CD8-positive, alpha-beta memory T cell (primary cell): Measurements from ENCODE around the gene XRCC6. TPM values are rescaled to one million over a fixed set of nuclear protein-coding genes. Genes with fewer than 3 reads are reported as not detected.
"Not testable (repeated sequence)": the region's sequence is repeated elsewhere in the genome, so short reads cannot be mapped to it uniquely, and the experiment has no call there.

Experiments used
- CTCF ChIA-PET: fragments of 350-600 bp; sonication (Branson Sonifier 250); formaldehyde crosslinking; loops from one replicate; lab custom pipeline; 2021; ENCODE audit warnings: antibody characterized with exemption; lab: Charles Lee
- POLR2A ChIA-PET: fragments of 350-600 bp; sonication (Branson Sonifier 250); formaldehyde crosslinking; loops from one replicate; lab custom pipeline; 2021; ENCODE audit warnings: antibody characterized with exemption; lab: Charles Lee
- DNase-seq, 5 donors: peaks; one replicate each; pipeline versions ENCODE4 v3.0.0 to v3.0.0-alpha.2; 2020 to 2022; ENCODE audit warnings: mixed read lengths in 1 of 5
- H3K27ac ChIP-seq: one replicate; pipeline ENCODE4 v1.7.0; 2013; ENCODE audit warnings: low read depth, mild to moderate bottlenecking, low read length, moderate library complexity
- H3K27me3 ChIP-seq: 2 replicates; pipeline ENCODE4 v1.7.0; 2013; ENCODE audit warnings: low read length, mild to moderate bottlenecking; ENCODE audit not compliant: insufficient read depth, poor library complexity, severe bottlenecking
- H3K36me3 ChIP-seq: 2 replicates; pipeline ENCODE4 v1.7.0; 2013; ENCODE audit warnings: mild to moderate bottlenecking, low read length, moderate library complexity; ENCODE audit not compliant: insufficient read depth
- H3K4me1 ChIP-seq: 2 replicates; pipeline ENCODE4 v1.7.0; 2013; ENCODE audit warnings: mild to moderate bottlenecking, low read length, moderate library complexity; ENCODE audit not compliant: insufficient read depth
- H3K4me3 ChIP-seq: 2 replicates; pipeline ENCODE4 v1.7.0; 2013; ENCODE audit warnings: mild to moderate bottlenecking, low read length
- H3K9me3 ChIP-seq: 2 replicates; pipeline ENCODE4 v1.7.0; 2013; ENCODE audit warnings: mild to moderate bottlenecking, low read length
- H3K27ac Mint-ChIP-seq, 8 donors: one replicate each; pipeline ENCODE4 v1.8.0; 2020 to 2021; ENCODE audit warnings: mixed read lengths in 8 of 8, mild to moderate bottlenecking in 6 of 8, inconsistent platforms in 3 of 8, moderate library complexity in 3 of 8
- H3K27me3 Mint-ChIP-seq, 2 donors: one replicate each; pipeline ENCODE4 v1.8.0; 2020 to 2021; ENCODE audit warnings: mixed read lengths in 2 of 2, mild to moderate bottlenecking in 1 of 2, moderate library complexity in 1 of 2
- H3K36me3 Mint-ChIP-seq, 3 donors: one replicate each; pipeline ENCODE4 v1.8.0; 2020 to 2021; ENCODE audit warnings: mixed read lengths in 3 of 3, inconsistent platforms in 1 of 3, mild to moderate bottlenecking in 1 of 3
- H3K4me1 Mint-ChIP-seq, 3 donors: one replicate each; pipeline ENCODE4 v1.8.0; 2020 to 2021; ENCODE audit warnings: mixed read lengths in 3 of 3, inconsistent platforms in 1 of 3, mild to moderate bottlenecking in 1 of 3
- H3K4me3 Mint-ChIP-seq, 7 donors: one replicate each; pipeline ENCODE4 v1.8.0; 2020 to 2021; ENCODE audit warnings: mixed read lengths in 7 of 7, mild to moderate bottlenecking in 6 of 7, moderate library complexity in 4 of 7, inconsistent platforms in 2 of 7
- H3K9me3 Mint-ChIP-seq, 5 donors: one replicate each; pipeline ENCODE4 v1.8.0; 2020 to 2022; ENCODE audit warnings: mixed read lengths in 5 of 5, mild to moderate bottlenecking in 3 of 5, moderate library complexity in 2 of 5, inconsistent platforms in 1 of 5
- polyA plus RNA-seq: library from polyadenylated mRNA; unstranded; fragments of 300-500 nt; fragmentation: Illumina TruSeq; gene quantifications from one replicate; pipeline ENCODE4 v1.2.3, GENCODE V29; 2021
- total RNA-seq, 2 experiments: library from RNA; stranded (reverse); gene quantifications; one replicate each; pipeline ENCODE4 v1.2.3, GENCODE V29; 2021

Gene XRCC6
- total and polyA plus RNA-seq, 3 experiments from 2014 or later = 447 to 456 (median 453) TPM

GRCh38 chr22:41676134-41676533, 55.0 kb downstream of the XRCC6 start:
- H3K9me3 Mint-ChIP-seq = no peaks in the 10 kb centered on the region
- CTCF ChIA-PET = interaction anchor here (1.5 to 3.7 kb wide), 2 partner anchors 9 to 21 kb away, joined by 3 to 28 read pairs; no protein-coding TSS in a partner anchor
- Histone ChIP-seq H3K9me3 (no peaks in the 10 kb centered on the region), H3K4me1 (peaks cover 4% of the 10 kb centered on the region), H3K36me3 (peaks cover 37% of the 10 kb centered on the region), H3K27ac (no peak overlapping the region), H3K4me3 (no peak overlapping the region), H3K27me3 (no peaks in the 10 kb centered on the region)
- no peaks in the 10 kb centered on the region for H3K27me3 Mint-ChIP-seq
- H3K36me3 Mint-ChIP-seq = peaks cover 4 to 72% (median 16%) of the 10 kb centered on the region in 3 donors
- H3K4me3 Mint-ChIP-seq = no peak overlapping the region
- H3K27ac Mint-ChIP-seq = peak overlapping the region in 1 of 8 donors; percentile 21
- DNase-seq = no peak
- peaks cover 12 to 47% (median 37%) of the 10 kb centered on the region in 3 donors for H3K4me1 Mint-ChIP-seq
- POLR2A ChIA-PET = no interaction called here

- H3K4me1 Mint-ChIP-seq = peaks cover 21 to 61% (median 43%) of the 10 kb centered on the region in 3 donors
These were observed 60.5 kb downstream of the XRCC6 start for GRCh38 chr22:41681616-41682015.

GRCh38 chr22:41682033-41682807, 61.1 kb downstream of the XRCC6 start:
- peak; percentile 76 to 90 (median 81) for DNase-seq
- no peaks in the 10 kb centered on the region for H3K27me3 ChIP-seq
- peaks cover 11% of the 10 kb centered on the region for H3K4me1 ChIP-seq
- peak overlapping the region; percentile 85 for H3K27ac ChIP-seq
- H3K9me3 ChIP-seq = no peaks in the 10 kb centered on the region
- CTCF ChIA-PET = interaction anchor here (1.1 to 2.8 kb wide), 3 partner anchors 15 to 17 kb away, joined by 3 to 14 read pairs (median 4); no protein-coding TSS in a partner anchor
- peaks cover 6 to 34% (median 11%) of the 10 kb centered on the region in 3 donors for H3K36me3 Mint-ChIP-seq
- peaks cover 0 to 3% (median 0%) of the 10 kb centered on the region in 5 donors for H3K9me3 Mint-ChIP-seq
- peaks cover 27% of the 10 kb centered on the region for H3K36me3 ChIP-seq
- peaks cover 0 to 2% of the 10 kb centered on the region in 2 donors for H3K27me3 Mint-ChIP-seq
- H3K4me3 ChIP-seq = peak overlapping the region; percentile 73
- H3K27ac Mint-ChIP-seq = peak overlapping the region; percentile 98 to 100 (median 100)
- POLR2A ChIA-PET = no interaction called here
- H3K4me1 Mint-ChIP-seq = peaks cover 23 to 61% (median 43%) of the 10 kb centered on the region in 3 donors
- peak overlapping the region; percentile 94 to 99 (median 99) for H3K4me3 Mint-ChIP-seq

More at GRCh38 chr22:41681616-41682015, 60.5 kb downstream of the XRCC6 start:
- Mint-ChIP-seq H3K27me3 (peaks cover 0 to 2% of the 10 kb centered on the region in 2 donors), H3K27ac (peak overlapping the region in 7 of 8 donors; percentile 98 to 100 (median 100)), H3K9me3 (peaks cover 0 to 3% (median 0%) of the 10 kb centered on the region in 5 donors), H3K4me3 (peak overlapping the region; percentile 94 to 99 (median 99)), H3K36me3 (peaks cover 6 to 38% (median 13%) of the 10 kb centered on the region in 3 donors)
- CTCF ChIA-PET = interaction anchor here (1.1 to 2.8 kb wide), 3 partner anchors 14 to 16 kb away, joined by 3 to 14 read pairs (median 4); no protein-coding TSS in a partner anchor
- H3K36me3 ChIP-seq = peaks cover 27% of the 10 kb centered on the region
- DNase-seq = no peak
- H3K27me3 ChIP-seq = no peaks in the 10 kb centered on the region
- peak overlapping the region; percentile 85 for H3K27ac ChIP-seq
- peaks cover 7% of the 10 kb centered on the region for H3K4me1 ChIP-seq
- POLR2A ChIA-PET = no interaction called here
- peak overlapping the region; percentile 73 for H3K4me3 ChIP-seq
- H3K9me3 ChIP-seq = no peaks in the 10 kb centered on the region

- Mint-ChIP-seq H3K36me3 (peaks cover 3 to 35% (median 8%) of the 10 kb centered on the region in 3 donors), H3K27me3 (peaks cover 0 to 2% of the 10 kb centered on the region in 2 donors), H3K9me3 (peaks cover 0 to 3% (median 0%) of the 10 kb centered on the region in 5 donors), H3K4me1 (peaks cover 29 to 65% (median 46%) of the 10 kb centered on the region in 3 donors), H3K4me3 (peak overlapping the region; percentile 9 to 99 (median 99)), H3K27ac (peak overlapping the region; percentile 98 to 100 (median 100))
- no peaks in the 10 kb centered on the region for H3K27me3 ChIP-seq
- ChIA-PET CTCF (interaction anchor here (1.4 kb wide), 1 partner anchor 18 kb away, joined by 3 read pairs; no protein-coding TSS in a partner anchor), POLR2A (no interaction called here)
- H3K36me3 ChIP-seq = peaks cover 27% of the 10 kb centered on the region
- H3K9me3 ChIP-seq = no peaks in the 10 kb centered on the region
- H3K4me3 ChIP-seq = no peak overlapping the region
- DNase-seq = no peak
- peaks cover 19% of the 10 kb centered on the region for H3K4me1 ChIP-seq
- H3K27ac ChIP-seq = peak overlapping the region; percentile 85
These were observed 62.0 kb downstream of the XRCC6 start for GRCh38 chr22:41683052-41683451.

- peaks cover 0 to 2% of the 10 kb centered on the region in 2 donors for H3K27me3 Mint-ChIP-seq
- H3K4me1 Mint-ChIP-seq = peaks cover 31 to 62% (median 51%) of the 10 kb centered on the region in 3 donors
- no peak overlapping the region for H3K4me3 ChIP-seq
- H3K27me3 ChIP-seq = no peaks in the 10 kb centered on the region
- peaks cover 20% of the 10 kb centered on the region for H3K4me1 ChIP-seq
- DNase-seq = no peak
- no peaks in the 10 kb centered on the region for H3K9me3 ChIP-seq
- POLR2A ChIA-PET = no interaction called here
- peaks cover 3 to 34% (median 4%) of the 10 kb centered on the region in 3 donors for H3K36me3 Mint-ChIP-seq
- peak overlapping the region in 3 of 7 donors; percentile 34 to 99 (median 99) for H3K4me3 Mint-ChIP-seq
- no peak overlapping the region for H3K27ac ChIP-seq
- CTCF ChIA-PET = interaction anchor here (1.4 to 2.3 kb wide), 2 partner anchors 17 to 18 kb away, joined by 3 to 9 read pairs; no protein-coding TSS in a partner anchor
- peaks cover 0 to 3% (median 0%) of the 10 kb centered on the region in 5 donors for H3K9me3 Mint-ChIP-seq
- peaks cover 21% of the 10 kb centered on the region for H3K36me3 ChIP-seq
- H3K27ac Mint-ChIP-seq = peak overlapping the region in 7 of 8 donors; percentile 98 to 100 (median 100)
These were observed 62.5 kb downstream of the XRCC6 start for GRCh38 chr22:41683616-41684015.

- no peak overlapping the region for H3K4me3 ChIP-seq
- peaks cover 20% of the 10 kb centered on the region for H3K4me1 ChIP-seq
These were observed 63.1 kb downstream of the XRCC6 start for GRCh38 chr22:41684194-41684593.

GRCh38 chr22:41686890-41687289, 65.8 kb downstream of the XRCC6 start:
- CTCF ChIA-PET = interaction anchor here (4.3 to 5.7 kb wide), 2 partner anchors 11 to 20 kb away, joined by 38 to 40 read pairs; no protein-coding TSS in a partner anchor
- not testable (repeated sequence) for H3K27me3 ChIP-seq, DNase-seq, H3K9me3 Mint-ChIP-seq, H3K27me3 Mint-ChIP-seq, H3K27ac ChIP-seq, H3K9me3 ChIP-seq, H3K36me3 ChIP-seq, H3K4me3 ChIP-seq
- H3K4me3 Mint-ChIP-seq = peak overlapping the region; percentile 92 to 98 (median 95)
- H3K4me1 Mint-ChIP-seq = peaks cover 31 to 62% (median 49%) of the 10 kb centered on the region in 3 donors
- POLR2A ChIA-PET = interaction anchor here (0.8 to 2.5 kb wide), 3 partner anchors 20 to 146 kb away, joined by 4 to 10 read pairs (median 5); partner anchors contain the start of genes CCDC134 and SREBF2
- H3K36me3 Mint-ChIP-seq = peaks cover 2 to 19% (median 3%) of the 10 kb centered on the region in 3 donors
- peak overlapping the region; percentile 64 to 99 (median 97) for H3K27ac Mint-ChIP-seq
- peaks cover 13% of the 10 kb centered on the region for H3K4me1 ChIP-seq

More at GRCh38 chr22:41684194-41684593, 63.1 kb downstream of the XRCC6 start:
- H3K27ac Mint-ChIP-seq = peak overlapping the region in 6 of 8 donors; percentile 22 to 100 (median 88)
- POLR2A ChIA-PET = no interaction called here
- DNase-seq = no peak
- H3K9me3 Mint-ChIP-seq = peaks cover 0 to 3% (median 0%) of the 10 kb centered on the region in 5 donors
- peaks cover 0 to 2% of the 10 kb centered on the region in 2 donors for H3K27me3 Mint-ChIP-seq
- Histone ChIP-seq H3K36me3 (peaks cover 15% of the 10 kb centered on the region), H3K27me3 (no peaks in the 10 kb centered on the region), H3K27ac (no peak overlapping the region), H3K9me3 (no peaks in the 10 kb centered on the region)
- H3K4me1 Mint-ChIP-seq = peaks cover 33 to 63% (median 54%) of the 10 kb centered on the region in 3 donors
- CTCF ChIA-PET = interaction anchor here (1.4 to 2.3 kb wide), 2 partner anchors 17 to 19 kb away, joined by 3 to 9 read pairs; no protein-coding TSS in a partner anchor
- peak overlapping the region in 1 of 7 donors; percentile 99 for H3K4me3 Mint-ChIP-seq
- peaks cover 3 to 33% (median 4%) of the 10 kb centered on the region in 3 donors for H3K36me3 Mint-ChIP-seq
